HL-60 (cell line): ENCODE data around the gene MMP23B.

Source experiments
- DNase-seq, 2 experiments: peaks; one replicate each; pipeline ENCODE4 v3.0.0-alpha.2; 2010 to 2020; ENCODE audit warnings: low read depth in 1 of 2, low spot score in 1 of 2
- H3K27ac ChIP-seq: fragments of 250-450 bp; sonication (Bioruptor Pico); replicated peaks from 2 replicates; pipeline ENCODE4 v1.5.1; 2020; ENCODE audit warnings: mild to moderate bottlenecking, moderate library complexity
- H3K27me3 ChIP-seq: fragments of 250-450 bp; sonication (Bioruptor Pico); 2 replicates; pipeline ENCODE4 v1.5.1; 2021; ENCODE audit warnings: mild to moderate bottlenecking, moderate library complexity; ENCODE audit not compliant: insufficient read depth, poor library complexity, severe bottlenecking
- H3K4me3 ChIP-seq: replicated peaks from 2 replicates; pipeline ENCODE4 v1.5.1; 2011; ENCODE audit warnings: mild to moderate bottlenecking, control low read depth, low read length; ENCODE audit not compliant: insufficient read depth
- GABPA ChIP-seq: IDR thresholded peaks from 2 replicates; pipeline ENCODE4 v1.6.1; 2012; ENCODE audit warnings: low read depth
- POLR2AphosphoS5 ChIP-seq: IDR thresholded peaks from 2 replicates; pipeline ENCODE4 v1.6.1; 2012; ENCODE audit warnings: low read depth
- REST ChIP-seq: IDR thresholded peaks from 2 replicates; pipeline ENCODE4 v1.6.1; 2012; ENCODE audit warnings: low read depth; ENCODE audit not compliant: insufficient replicate concordance
- SPI1 ChIP-seq: IDR thresholded peaks from 2 replicates; pipeline ENCODE4 v1.6.1; 2012; ENCODE audit warnings: low read depth, mild to moderate bottlenecking, borderline replicate concordance
- TF ChIP-seq, protein P1 (sequence below): IDR thresholded peaks from one replicate; pipeline ENCODE4 v1.5.1; 2011; ENCODE audit warnings: low read length, control low read depth, inconsistent platforms; ENCODE audit not compliant: insufficient read depth

The MMP23B gene

GRCh38 chr1:1596493-1597274, 35.3 kb upstream of the MMP23B start:
- H3K27me3 ChIP-seq = peaks cover 8% of the 10 kb centered on the region
- no peak overlapping the region for H3K4me3 ChIP-seq
- no peak for TF ChIP-seq SPI1
- H3K27ac ChIP-seq = no peak overlapping the region
- DNase-seq = no peak

DNA sequence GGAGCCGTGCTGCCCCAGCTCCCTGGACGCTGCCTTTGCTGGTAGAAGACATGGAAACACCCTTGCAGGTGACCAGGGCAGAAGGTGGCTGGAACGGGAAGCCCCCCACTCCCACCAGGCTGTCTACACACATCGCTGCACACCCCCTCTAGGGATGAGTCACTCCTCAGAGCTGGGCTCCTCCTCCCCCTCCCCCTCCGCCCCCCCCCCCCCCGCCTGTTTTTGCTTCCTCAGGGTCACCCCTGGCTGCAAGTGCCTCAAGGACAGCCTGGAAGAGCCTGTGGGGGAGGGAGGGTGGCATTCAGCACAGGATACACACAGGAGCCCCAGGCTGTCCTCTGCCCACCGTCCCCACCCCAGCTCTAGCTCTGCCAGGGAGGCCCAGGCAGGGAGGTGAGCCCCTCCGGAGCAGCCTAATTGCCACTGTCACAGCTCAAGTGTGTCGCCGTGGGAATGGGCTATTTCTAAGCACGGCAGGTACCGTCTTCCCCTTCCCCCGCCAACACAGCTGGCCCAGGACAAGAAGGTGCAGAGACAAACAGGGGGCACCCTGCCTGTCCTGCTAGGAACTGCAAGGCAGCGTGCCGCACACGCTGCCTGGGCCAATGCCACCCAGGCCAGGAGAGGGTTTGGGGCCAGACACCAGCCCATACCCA, 34.6 kb upstream of the MMP23B start:
- H3K4me3 ChIP-seq = no peak overlapping the region
- TF ChIP-seq SPI1 (no peak), REST (no peak), GABPA (no peak)
- H3K27ac ChIP-seq = no peak overlapping the region
- peak in 1 of 2 experiments; percentile 58 for DNase-seq
- H3K27me3 ChIP-seq = peaks cover 8% of the 10 kb centered on the region

GRCh38 chr1:1598051-1598719, 33.8 kb upstream of the MMP23B start:
- Histone ChIP-seq H3K4me3 (no peak overlapping the region), H3K27me3 (peaks cover 8% of the 10 kb centered on the region), H3K27ac (no peak overlapping the region)
- TF ChIP-seq POLR2AphosphoS5 (no peak), REST (no peak), SPI1 (no peak), GABPA (no peak)
- TF ChIP-seq, protein P1, sequence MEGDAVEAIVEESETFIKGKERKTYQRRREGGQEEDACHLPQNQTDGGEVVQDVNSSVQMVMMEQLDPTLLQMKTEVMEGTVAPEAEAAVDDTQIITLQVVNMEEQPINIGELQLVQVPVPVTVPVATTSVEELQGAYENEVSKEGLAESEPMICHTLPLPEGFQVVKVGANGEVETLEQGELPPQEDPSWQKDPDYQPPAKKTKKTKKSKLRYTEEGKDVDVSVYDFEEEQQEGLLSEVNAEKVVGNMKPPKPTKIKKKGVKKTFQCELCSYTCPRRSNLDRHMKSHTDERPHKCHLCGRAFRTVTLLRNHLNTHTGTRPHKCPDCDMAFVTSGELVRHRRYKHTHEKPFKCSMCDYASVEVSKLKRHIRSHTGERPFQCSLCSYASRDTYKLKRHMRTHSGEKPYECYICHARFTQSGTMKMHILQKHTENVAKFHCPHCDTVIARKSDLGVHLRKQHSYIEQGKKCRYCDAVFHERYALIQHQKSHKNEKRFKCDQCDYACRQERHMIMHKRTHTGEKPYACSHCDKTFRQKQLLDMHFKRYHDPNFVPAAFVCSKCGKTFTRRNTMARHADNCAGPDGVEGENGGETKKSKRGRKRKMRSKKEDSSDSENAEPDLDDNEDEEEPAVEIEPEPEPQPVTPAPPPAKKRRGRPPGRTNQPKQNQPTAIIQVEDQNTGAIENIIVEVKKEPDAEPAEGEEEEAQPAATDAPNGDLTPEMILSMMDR = no peak
- DNase-seq = no peak

GRCh38 chr1:1598720-1599029, 33.3 kb upstream of the MMP23B start:
- TF ChIP-seq REST = no peak
- Histone ChIP-seq H3K27ac (no peak overlapping the region), H3K27me3 (peaks cover 8% of the 10 kb centered on the region), H3K4me3 (no peak overlapping the region)
- no peak for DNase-seq
